ENCODE measurements around the gene THBS3.
A peak's percentile ranks its signal among the peaks of the same experiment; 100 is the strongest.

The THBS3 gene

DNA sequence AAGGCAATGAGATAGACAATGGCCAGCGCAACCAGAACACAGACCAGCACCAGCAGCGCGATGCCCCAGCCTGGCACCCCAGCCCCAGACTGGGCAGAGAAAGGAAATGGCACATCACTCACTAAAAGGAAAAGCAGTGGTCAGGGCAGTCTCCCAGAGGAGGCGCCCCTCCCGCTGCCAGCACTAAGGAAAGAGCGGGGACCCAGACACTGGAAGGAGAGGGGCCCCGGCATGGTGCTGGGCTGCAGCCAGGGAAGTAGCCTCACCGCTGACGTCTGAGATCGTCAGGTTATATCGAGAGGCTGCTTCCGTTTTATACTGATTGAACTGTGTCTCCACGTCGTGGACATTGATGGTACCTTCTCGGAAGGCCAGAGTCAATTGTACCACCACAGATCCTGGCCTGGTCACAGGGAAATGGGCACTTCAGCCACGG lies 20.2 kb downstream of the THBS3 start:
- DNase-seq (ENCODE audit: low spot score): no peak

GRCh38 chr1:155186794-155187455 lies 20.8 kb downstream of the THBS3 start:
- DNase-seq (ENCODE audit: low spot score): no peak

GRCh38 chr1:155186067-155186793 lies 21.5 kb downstream of the THBS3 start:
- no peak for DNase-seq (ENCODE audit: low spot score)

- no peak for DNase-seq (ENCODE audit: low spot score)
Measured at GRCh38 chr1:155185783-155186066, 22.0 kb downstream of the THBS3 start.

DNA sequence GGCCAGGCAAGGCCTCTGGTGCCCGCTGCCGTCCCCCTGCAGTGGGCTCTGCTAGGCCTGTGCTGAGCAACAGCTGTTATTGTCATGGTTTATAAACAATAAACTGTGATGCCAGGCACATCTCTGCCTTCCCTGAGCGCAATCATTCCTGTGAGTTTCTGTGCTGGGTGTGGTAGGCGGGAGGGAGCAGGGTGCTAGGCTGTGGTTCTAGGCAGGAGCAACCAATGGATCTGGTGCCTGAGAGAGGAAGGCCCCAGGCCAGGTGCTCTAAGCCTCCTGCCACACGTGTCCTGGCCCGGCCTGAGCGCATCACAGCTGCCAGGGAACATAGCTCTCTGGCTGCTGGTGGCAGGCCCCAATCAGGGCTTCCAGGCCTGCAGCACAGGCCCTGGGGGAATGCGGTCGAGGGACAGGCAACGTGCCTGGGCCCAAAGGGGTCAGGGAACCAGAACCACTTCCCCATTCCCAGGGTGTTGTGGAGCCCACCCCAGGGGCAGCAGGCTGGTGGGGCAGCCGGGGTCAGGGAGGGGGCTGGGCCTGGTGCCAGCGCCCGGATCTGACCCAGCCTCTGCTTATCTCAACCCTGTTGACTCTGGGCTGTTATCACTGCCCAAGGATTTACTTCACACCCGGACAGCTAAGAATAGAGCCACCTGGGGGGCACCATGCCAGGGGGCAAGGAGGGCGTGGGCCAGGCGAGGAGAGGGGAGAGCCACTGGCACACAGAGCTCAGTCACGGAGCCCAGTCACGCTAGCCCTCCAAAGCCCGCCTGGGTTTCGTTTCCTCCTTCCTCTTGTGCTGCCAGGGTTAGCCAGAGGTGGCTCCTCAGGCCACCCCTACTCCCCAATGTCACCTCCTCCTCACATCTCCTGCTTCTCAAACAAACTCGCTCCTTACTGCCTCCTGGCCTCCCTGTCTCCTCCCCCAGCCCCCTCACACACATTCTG lies 22.6 kb downstream of the THBS3 start:
- DNase-seq (ENCODE audit: low spot score): no peak

GRCh38 chr1:155184351-155184811 lies 23.3 kb downstream of the THBS3 start:
- no peak for DNase-seq (ENCODE audit: low spot score)

DNA sequence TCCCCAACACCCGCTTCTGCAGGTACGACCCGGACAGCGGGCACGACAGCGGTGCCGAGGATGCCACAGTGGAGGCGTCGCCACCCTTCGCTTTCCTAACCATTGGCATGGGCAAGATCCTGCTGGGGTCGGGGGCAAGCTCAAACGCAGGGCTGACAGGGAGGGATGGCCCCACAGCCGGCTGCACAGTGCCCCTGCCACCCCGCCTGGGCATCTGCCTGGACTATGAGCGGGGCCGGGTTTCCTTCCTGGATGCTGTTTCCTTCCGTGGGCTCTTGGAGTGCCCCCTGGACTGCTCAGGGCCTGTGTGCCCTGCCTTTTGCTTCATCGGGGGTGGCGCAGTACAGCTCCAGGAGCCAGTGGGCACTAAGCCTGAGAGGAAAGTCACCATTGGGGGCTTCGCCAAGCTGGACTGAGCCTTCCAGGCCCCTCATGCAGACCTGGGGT lies 23.9 kb downstream of the THBS3 start:
- DNase-seq (ENCODE audit: low spot score): no peak

DNA sequence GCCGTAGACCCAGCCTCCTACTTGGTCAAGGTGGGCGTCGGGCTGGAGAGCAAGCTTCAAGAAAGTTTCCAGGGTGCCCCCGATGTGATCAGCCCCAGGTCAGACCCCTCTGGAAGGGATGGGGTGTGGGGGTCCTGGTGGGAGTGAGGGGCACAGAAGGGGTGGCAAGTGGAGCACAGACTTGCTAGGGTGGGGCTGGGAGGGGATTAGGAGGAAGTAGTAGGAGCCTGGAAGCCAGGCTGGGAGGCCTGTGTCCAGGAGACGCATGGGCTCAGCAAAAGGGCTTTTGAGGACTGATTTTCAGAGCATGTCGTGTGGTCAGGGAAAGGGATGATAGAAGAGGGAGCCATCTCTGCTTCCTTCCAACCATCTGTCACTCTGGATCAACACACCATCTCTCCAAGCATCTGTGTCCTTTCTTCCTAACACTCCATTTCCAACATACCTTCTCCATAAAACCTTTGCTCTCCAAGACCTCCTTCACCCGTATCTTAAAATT lies 25.6 kb downstream of the THBS3 start:
- no peak for DNase-seq (ENCODE audit: low spot score)

- DNase-seq (ENCODE audit: low spot score): no peak
Measured at GRCh38 chr1:155181371-155182051, 26.2 kb downstream of the THBS3 start.

- no peak for DNase-seq (ENCODE audit: low spot score)
Measured at GRCh38 chr1:155179112-155180031, 28.3 kb downstream of the THBS3 start.

DNA sequence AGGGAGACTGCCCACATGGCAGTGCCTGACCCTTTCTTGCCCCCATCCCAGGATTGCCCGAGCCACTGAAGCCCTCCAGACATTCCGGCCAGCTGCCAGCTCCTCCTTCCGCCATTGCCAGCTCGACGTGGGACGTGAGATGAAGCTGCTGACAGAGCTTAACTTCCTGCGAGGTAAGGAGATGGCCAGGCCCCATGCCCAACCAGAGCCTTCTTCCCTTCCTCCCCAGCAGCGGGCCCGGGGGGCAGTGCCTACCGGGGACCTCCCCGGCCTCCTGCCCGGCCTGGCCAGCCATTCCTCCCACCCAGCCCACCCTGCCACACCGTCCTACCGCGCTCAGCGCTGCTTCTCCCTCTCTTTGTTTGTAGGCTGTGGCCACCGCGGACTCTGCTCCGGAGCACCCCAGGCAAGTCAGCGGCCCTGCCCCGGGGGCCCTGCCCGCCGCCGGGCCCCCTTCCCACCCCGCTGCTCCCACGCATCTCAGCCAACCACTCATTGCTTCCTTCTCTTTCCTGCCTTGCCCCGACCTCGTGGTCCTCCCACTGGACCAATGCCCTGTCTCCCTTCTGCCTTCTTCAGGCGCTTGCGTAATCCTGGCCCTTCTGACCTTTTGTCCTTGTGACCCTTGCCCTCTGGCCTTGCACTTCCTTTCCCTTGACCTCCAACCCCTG lies 29.1 kb downstream of the THBS3 start:
- no peak for DNase-seq (ENCODE audit: low spot score)

- DNase-seq (ENCODE audit: low spot score): no peak
Measured at GRCh38 chr1:155177918-155178281, 29.8 kb downstream of the THBS3 start.

GRCh38 chr1:155177192-155177917 lies 30.3 kb downstream of the THBS3 start:
- no peak for DNase-seq (ENCODE audit: low spot score)

DNA sequence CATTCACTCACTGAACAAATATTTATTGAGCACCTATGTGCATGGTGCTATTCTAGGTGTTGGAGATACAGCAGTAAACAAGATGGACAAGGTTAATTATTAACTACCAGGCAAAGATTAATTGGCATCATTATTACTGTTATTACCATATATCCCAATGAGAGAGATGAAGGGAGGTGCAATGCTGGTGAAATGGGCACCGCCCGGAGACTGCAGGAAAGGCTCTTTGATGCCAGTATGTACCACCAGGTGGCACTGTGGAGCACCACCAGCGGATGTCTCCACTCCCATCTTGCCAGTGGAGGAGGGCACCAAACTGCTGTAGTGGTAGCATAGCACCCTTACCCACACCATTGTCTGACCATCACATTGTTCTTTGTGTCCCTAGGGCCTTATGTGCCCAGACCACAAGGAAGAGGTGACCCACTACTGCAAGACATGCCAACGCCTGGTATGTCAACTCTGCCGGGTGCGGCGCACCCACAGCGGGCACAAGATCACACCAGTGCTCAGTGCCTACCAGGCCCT lies 31.1 kb downstream of the THBS3 start:
- DNase-seq (ENCODE audit: low spot score): peak; percentile 97

DNA sequence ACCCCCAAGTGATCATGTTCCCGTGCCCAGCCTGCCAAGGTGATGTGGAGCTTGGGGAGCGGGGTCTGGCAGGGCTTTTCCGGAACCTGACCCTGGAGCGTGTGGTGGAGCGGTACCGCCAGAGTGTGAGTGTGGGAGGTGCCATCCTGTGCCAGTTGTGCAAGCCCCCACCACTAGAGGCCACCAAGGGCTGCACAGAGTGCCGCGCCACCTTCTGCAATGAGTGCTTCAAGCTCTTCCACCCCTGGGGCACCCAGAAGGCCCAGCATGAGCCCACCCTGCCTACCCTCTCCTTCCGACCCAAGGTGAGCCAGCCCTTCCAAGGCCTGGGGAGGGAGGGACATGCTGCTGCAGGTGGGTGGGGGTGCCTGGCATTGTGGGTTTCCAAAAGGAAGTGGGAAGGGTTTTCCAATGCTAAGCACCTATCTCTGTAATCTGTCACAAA lies 31.7 kb downstream of the THBS3 start:
- no peak for DNase-seq (ENCODE audit: low spot score)

GRCh38 chr1:155175281-155175926 lies 32.3 kb downstream of the THBS3 start:
- no peak for DNase-seq (ENCODE audit: low spot score)

- no peak for DNase-seq (ENCODE audit: low spot score)
Measured at GRCh38 chr1:155174324-155175280, 33.1 kb downstream of the THBS3 start.
